Sciatic nerve (tissue), 2 donors: ENCODE results near the gene RTN4RL1. TPM values are rescaled to one million over a fixed set of nuclear protein-coding genes. Genes with fewer than 3 reads are reported as not detected.

ENCODE experiments used
- ATAC-seq: fragments of 200-7000 bp; cut with Tn5 transposase; one replicate; pipeline ENCODE4 v1.9.1; 2020; ENCODE audit warnings: mild to moderate bottlenecking, moderate library complexity
- DNase-seq: peaks from one replicate; pipeline ENCODE4 v3.0.0-alpha.2; 2020; ENCODE audit warnings: low spot score
- intact Hi-C: fragments of 100-400 bp; cut with DNase I; formaldehyde crosslinking; loops from one replicate; pipeline ENCODE4 v1.14.2; 2022
- total RNA-seq: library from RNA; stranded (reverse); fragmentation: NEBNext Ultra II Directional; extraction: Animal tissue kit (Norgen Biotek cat#: 25700); gene quantifications from one replicate; pipeline ENCODE4 v1.2.1, GENCODE V29; 2021
- donor health status: DM: no; HTN: no; CAD: no.
- donor health status: DM: no; HTN: no; CAD: no.

The RTN4RL1 gene, protein sequence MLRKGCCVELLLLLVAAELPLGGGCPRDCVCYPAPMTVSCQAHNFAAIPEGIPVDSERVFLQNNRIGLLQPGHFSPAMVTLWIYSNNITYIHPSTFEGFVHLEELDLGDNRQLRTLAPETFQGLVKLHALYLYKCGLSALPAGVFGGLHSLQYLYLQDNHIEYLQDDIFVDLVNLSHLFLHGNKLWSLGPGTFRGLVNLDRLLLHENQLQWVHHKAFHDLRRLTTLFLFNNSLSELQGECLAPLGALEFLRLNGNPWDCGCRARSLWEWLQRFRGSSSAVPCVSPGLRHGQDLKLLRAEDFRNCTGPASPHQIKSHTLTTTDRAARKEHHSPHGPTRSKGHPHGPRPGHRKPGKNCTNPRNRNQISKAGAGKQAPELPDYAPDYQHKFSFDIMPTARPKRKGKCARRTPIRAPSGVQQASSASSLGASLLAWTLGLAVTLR
- total RNA-seq: 5.8 TPM

- DNase-seq (peak; percentile 84), ATAC-seq (peak; percentile 34)
- intact Hi-C loops: loop anchor here (10.0 kb wide), 1 partner anchor 120 kb away; no protein-coding TSS in a partner anchor
Measured at GRCh38 chr17:2025220-2025621, at the start of gene RTN4RL1. TSS of gene RTN4RL1 (minus strand) at chr17:2025334. CDS start at chr17:2024865, 469 bp downstream.

GRCh38 chr17:2074919-2075318 lies 49.8 kb upstream of the RTN4RL1 start:
- intact Hi-C loops: no loop called here
- peak; percentile 1 for ATAC-seq
- no peak for DNase-seq

DNA sequence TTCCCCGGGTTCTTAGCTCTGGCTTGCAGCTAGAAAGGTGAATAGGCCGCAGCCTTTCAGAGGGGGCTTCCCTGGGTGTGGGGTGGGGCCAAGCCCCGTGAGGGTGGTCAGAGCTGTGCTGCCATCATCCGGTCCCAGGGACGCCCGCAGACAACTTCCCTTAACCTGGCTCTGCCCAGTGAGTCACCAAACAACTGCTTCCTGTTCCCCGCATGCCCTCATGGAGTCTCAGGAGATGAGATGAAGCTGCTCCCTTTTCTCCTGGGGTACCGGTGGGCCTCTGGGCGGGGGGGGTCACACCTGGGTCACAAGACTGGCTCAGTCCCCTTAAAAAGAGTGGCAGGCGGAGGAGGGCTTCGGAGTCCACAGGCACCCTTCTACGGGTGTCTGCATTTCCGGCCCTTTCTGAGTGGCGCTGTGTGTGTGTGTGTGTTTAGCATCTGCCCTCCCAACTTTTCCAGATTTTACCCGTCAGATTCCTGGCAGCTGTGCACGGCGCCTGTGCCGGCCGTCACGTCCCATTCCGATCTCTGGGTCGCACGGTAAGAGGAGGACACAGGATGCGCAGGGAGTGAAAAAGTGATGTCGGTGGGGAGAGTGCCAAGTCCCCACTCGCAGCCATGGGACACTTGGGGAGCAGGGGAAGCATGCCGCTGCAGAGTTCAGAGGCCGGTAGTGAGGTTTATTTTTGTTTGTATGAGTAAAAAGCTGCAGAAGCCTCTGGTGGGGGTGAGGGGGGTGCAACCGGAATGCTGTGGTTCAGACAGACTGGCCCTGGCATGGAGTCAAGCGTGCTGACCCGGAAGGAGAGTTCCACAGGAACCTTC lies 46.5 kb upstream of the RTN4RL1 start:
- peak; percentile 67 for DNase-seq

DNA sequence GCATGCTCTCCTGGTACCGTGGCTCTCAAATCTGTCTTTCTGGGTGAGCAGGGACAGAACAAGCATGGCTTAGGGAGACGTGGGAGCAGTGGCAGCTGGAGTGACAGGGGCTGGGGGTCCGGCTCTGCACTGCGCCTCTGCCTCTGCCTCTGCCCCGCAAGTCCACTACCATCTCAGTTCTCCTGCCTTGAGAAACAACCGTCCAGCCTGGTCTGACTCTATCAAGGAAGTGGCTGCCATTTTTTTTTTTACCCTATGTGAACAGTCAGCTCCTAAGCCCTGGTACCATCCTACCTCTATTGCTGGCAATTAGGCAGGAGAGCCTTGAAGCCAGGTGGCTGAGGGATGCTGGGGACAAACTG lies 45.9 kb upstream of the RTN4RL1 start:
- DNase-seq (no peak), ATAC-seq (no peak)
- intact Hi-C loops: no loop called here

More for the DNA sequence above, 46.5 kb upstream of the RTN4RL1 start:
- intact Hi-C loops: no loop called here
- peak; percentile 39 for ATAC-seq

DNA sequence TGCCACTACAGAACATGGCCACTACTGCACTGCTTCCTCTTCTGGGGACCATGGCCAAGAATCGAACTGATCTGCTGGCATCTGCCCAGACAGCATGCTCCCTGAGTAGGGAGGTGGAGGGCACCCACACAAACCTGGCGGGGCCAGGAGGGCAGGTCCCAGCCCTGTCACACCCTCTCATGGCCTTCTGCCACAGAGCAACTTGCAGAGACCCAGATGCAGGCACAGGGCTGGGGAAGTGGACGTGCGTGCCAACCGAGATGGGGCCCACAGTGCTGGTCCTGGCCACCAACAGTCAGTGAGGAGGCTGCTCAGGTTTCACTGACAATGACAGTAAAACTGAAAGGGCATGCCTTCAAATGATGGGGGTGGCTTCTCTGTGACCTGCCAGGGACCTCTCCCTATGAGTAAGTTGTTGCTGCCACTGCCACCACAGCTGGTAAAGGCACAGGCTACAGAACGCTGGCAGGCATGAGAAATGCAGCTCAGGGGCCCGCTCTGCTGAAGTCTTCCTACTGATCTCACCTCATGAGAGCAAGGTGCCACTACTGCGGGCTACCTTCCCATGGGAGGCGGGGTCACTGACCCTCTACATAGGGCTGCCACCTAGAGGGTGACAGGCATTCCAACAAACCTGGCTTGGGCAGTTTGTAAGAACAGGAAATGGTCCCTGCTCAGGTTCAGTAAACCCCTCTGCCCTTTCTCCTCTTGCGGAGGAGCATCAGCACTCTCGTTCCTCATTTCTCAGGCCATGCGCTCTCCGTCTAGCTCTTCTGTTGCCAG lies 45.3 kb upstream of the RTN4RL1 start:
- ATAC-seq (no peak), DNase-seq (no peak)
- intact Hi-C loops: no loop called here

DNA sequence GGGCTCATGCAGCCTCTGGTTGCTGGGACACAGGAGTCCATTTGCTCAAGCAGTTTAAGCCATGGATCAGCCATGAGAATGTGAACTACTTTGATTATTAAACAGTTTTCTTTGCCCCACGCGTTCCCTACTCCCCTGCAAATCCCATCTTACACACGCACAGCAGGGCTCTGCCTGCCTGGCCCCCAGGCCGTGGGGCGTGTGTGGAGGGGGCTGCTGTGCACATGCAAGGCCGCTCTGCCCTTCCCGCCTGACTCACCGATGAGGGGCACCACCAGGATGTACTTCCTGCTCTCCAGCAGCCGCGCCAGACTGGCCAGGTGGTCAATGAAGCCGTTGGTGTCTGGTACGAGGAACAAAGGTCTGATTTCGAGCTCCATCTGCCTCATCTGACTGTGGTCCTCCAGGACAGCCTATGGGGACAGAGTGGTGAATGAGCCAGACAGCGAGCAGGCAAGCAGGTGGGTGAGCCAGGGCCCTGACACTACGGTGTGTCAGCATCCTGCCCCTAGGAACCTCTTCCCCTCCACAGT lies 43.5 kb upstream of the RTN4RL1 start:
- intact Hi-C loops: no loop called here
- ATAC-seq (no peak), DNase-seq (no peak)

GRCh38 chr17:2068031-2068518 lies 42.9 kb upstream of the RTN4RL1 start:
- DNase-seq (no peak), ATAC-seq (peak; percentile 14)

GRCh38 chr17:2067608-2068024 lies 42.5 kb upstream of the RTN4RL1 start:
- peak; percentile 21 for ATAC-seq
- intact Hi-C loops: no loop called here
- peak; percentile 70 for DNase-seq

More at GRCh38 chr17:2068031-2068518, 42.9 kb upstream of the RTN4RL1 start:
- intact Hi-C loops: no loop called here

DNA sequence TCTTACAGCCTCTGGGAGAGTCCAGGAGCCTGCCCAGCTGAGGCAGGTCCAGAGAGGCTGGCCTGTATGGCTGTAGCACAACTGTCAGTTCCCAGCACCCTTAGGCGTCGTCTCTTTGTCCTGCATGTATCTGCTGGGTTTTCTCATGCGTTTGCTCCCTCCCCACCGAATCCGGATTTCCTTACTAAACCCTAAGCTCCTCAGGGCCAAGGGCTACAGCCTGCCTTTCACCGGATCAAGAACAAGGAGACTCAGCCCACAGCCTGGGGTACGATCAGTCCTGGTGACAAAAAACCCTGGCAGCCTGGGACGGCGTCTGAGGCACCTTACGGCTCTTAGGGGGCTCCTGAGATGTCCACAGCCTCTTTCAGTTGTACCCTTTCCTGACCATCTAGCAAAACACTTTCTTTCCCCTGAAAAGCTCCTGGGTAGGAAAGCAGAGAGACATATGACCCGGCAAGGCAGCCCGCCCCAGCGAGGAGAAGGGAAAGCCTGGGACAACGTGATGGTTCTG lies 42.0 kb upstream of the RTN4RL1 start:
- ATAC-seq (peak; percentile 1), DNase-seq (no peak)
- intact Hi-C loops: no loop called here

DNA sequence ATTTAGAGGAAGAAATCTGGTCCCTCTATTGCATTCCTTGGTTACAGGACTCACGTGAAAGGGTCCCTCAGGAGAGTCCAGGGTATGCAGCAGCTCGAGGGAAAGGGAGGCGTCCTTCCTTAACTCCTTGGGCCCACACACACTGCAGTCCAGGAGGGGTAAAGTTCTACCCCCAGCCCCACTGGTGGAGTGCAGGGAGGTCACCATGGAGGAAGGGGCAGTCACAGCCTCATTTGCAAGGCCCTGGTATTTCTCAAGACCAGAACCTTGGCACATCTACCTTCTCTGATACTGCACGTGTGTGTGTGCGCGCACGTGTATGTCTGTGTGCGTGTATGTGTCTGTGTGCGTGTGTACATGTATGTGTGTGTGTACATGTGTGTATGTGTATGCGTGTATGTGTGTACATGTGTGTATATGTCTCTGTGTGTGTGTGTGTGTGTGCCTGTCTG lies 40.8 kb upstream of the RTN4RL1 start:
- intact Hi-C loops: no loop called here
- ATAC-seq (peak; percentile 5), DNase-seq (no peak)

DNA sequence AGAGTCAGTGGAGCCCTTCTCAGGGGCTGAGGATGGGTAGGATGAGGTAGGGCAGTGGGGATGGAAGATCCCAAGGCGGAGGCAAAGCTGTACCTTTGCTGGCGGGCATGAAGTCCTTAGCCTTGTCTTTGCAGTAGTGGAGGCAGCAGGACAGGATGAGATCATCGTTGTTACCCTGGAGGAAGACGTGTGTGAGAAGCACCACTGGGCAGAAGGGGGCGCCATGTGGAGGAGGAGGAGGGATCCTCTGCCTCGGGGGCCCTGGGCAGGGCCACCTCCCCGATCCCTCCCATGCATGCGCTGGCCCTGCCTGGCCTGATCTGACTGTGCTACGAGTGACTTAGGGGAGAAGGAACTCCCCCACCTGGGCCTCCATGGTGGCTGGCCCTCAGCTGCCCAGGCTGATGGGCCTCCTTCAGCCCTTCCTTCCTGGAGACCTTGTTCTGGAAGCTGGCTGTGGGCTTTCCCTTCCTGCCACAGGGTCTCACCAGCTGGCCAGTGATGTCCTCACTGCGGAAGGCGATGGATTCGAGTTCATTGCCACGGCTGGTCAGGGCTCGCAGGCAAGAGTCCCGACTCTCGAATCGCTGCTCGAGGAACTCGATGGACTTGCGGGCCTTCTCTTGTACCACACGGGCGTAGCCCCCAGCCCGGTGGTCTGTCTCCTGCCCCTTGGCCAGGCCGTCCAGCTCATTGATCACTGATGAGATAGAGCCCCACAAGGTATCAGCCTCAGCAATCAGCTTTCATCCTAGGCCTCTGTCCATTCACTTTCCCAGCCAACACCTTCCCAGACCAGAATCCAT lies 40.0 kb upstream of the RTN4RL1 start:
- intact Hi-C loops: no loop called here
- DNase-seq: peak; percentile 75
- ATAC-seq: peak; percentile 1

DNA sequence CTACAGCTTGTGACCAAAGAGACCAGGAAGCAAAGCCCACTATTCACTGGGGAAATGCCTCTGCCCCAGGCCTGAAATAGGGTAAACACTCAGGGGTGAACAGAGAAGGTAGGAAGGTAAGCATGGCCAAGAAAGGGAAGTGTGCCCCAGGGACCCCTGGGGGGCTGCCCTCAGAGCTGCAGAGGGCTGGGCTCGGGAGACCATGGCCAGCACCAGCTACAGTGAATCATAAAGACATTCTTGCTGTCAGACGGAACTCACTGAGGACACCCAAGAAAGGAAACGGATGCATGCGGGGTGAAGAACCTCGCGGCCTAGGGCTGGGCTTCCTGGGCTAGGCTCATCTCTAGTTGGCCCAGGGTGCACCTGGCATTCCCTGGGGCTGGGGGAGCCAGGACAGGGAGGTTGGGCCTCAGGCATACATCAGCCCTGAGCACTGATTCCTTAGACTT lies 39.4 kb upstream of the RTN4RL1 start:
- ATAC-seq: no peak
- no peak for DNase-seq

DNA sequence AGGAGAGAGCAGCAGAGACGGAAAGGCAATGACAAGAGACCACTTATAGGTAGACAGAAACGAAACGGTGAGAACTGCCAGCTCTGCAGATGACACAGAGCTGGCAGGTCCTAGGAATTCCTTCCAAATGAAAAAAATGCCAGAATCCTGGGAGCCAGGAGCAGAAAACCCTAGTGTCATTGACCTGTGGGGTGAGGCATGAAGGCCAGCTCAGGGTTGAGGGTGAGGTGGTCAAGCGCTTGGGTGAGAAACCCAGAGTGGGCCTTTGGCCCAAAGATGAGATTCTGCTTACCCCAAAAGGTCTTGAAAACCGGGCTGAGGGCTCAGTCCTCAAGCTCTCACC lies 39.0 kb upstream of the RTN4RL1 start:
- ATAC-seq (no peak), DNase-seq (no peak)
- intact Hi-C loops: no loop called here

More for the DNA sequence above, 39.4 kb upstream of the RTN4RL1 start:
- intact Hi-C loops: no loop called here

DNA sequence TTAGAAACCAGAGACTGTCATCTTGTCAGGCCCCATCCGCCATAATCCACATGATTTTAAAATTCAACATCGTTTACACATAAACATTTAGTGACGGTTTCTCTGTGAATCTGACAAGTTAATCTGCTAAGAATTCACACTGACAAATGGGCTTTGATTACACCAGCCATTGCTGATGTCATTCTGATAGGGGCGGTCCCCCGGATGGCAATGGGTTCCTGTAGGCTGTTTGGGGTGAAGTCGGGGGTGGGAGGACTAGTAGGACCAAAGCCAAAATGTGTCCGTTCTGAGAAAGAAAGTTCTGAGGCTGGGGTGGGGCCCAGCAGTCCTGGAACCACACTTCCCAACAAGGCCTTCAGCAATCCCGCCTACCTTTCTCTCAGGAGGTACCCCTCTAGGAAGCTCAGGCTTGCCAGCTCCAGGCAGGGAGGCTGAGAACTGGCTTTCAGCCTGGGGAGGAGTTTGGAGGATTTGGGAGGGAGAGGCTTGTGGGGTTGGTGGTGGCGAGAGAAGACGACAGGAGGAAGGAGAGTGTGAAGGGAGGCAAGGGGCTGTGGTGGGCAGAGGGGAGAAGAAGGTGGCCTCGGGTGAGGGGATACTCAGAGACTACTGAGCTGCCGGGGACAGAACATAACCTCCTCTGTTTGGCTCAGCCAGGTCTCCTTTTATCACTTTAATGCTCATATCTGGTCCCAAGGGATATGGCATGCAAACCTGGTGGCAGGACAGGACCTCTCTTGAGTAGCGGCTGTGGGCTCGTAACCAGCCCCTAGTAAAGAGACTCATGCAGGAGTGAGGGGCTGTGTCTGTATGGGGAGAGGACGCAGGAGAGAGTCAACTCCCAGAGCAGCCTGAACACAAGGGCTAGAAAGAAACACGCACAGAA lies 38.4 kb upstream of the RTN4RL1 start:
- DNase-seq (no peak), ATAC-seq (no peak)
- intact Hi-C loops: no loop called here

- ATAC-seq (peak; percentile 1), DNase-seq (peak; percentile 64)
- intact Hi-C loops: no loop called here
Measured at GRCh38 chr17:2062571-2063183, 37.5 kb upstream of the RTN4RL1 start.

DNA sequence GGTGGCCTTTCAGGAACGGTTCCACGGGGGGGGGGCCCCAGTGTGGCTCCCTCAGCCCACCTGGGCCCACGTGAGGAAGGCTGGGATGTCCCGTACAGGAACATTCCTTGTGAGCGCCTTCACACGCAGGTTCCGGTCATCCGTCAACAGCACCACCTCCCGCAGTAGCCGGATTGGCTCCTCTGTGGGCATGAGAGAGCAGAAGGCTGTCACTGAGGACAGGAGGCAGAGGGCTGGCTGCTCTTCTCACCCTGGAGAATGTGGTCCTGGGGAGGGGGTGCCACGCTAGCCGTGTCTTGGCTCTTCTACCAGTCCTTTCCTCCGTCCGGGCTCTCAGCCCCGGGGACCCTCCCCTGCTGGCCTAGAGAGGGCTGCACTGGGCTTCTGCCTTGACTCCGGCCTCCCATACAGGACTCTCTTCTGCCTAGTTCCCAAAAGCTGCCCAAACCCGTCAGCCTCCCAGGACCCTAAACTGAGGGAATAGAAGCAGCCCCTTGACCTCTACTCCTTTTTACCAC lies 36.4 kb upstream of the RTN4RL1 start:
- peak; percentile 68 for DNase-seq
- intact Hi-C loops: no loop called here
- peak; percentile 25 for ATAC-seq
